Suprapubic skin (tissue), 4 donors: Measurements from ENCODE around the gene ZNF296. TPM values are rescaled to one million over a fixed set of nuclear protein-coding genes. Genes with fewer than 3 reads are reported as not detected.
A peak's percentile ranks its signal among the peaks of the same experiment; 100 is the strongest.
"Not testable (repeated sequence)": the region's sequence is repeated elsewhere in the genome, so short reads cannot be mapped to it uniquely, and the experiment has no call there.

Source experiments
- DNase-seq, 2 donors: peaks; one replicate each; pipeline ENCODE4 v3.0.0-alpha.2; 2019; ENCODE audit warnings: low spot score in 2 of 2
- H3K27ac ChIP-seq: fragments of 200-600 bp; sonication (generic); one replicate; pipeline ENCODE4 v1.5.1; 2019
- H3K27me3 ChIP-seq: fragments of 200-600 bp; sonication (generic); one replicate; pipeline ENCODE4 v1.5.1; 2019
- H3K36me3 ChIP-seq: fragments of 200-600 bp; sonication (generic); one replicate; pipeline ENCODE4 v1.5.1; 2019
- H3K4me1 ChIP-seq: fragments of 200-600 bp; sonication (generic); one replicate; pipeline ENCODE4 v1.5.1; 2019
- H3K4me3 ChIP-seq: fragments of 200-600 bp; sonication (generic); one replicate; pipeline ENCODE4 v1.5.1; 2019; ENCODE audit warnings: mild to moderate bottlenecking
- H3K9me3 ChIP-seq: fragments of 200-600 bp; sonication (generic); one replicate; pipeline ENCODE4 v1.5.1; 2019
- CTCF ChIP-seq, 2 donors: fragments of 200-600 bp in 1 of 2; fragments of 450-650 bp in 1 of 2; sonication (generic) in 1 of 2; IDR thresholded peaks; one replicate each; pipeline ENCODE4 v1.5.1; 2016 to 2019; ENCODE audit warnings: antibody characterized with exemption in 2 of 2, mild to moderate bottlenecking in 1 of 2, moderate library complexity in 1 of 2
- EP300 ChIP-seq: sonication (generic); formaldehyde crosslinking; IDR thresholded peaks from one replicate; pipeline ENCODE4 v1.6.1; 2017; ENCODE audit warnings: antibody characterized with exemption
- POLR2A ChIP-seq, 2 donors: fragments of 450-650 bp; IDR thresholded peaks; one replicate each; pipeline ENCODE4 v1.6.1; 2017; ENCODE audit warnings: antibody characterized with exemption in 2 of 2, mild to moderate bottlenecking in 2 of 2, moderate library complexity in 2 of 2
- POLR2AphosphoS5 ChIP-seq, 3 donors: sonication (generic); formaldehyde crosslinking; IDR thresholded peaks; one replicate each; pipeline ENCODE4 v1.6.1; 2017; ENCODE audit warnings: antibody characterized with exemption in 3 of 3
- WGBS: methylation state at CpG from one replicate; pipeline ENCODE4 v1.1.5; 2018; 5-methylcytosine and 5-hydroxymethylcytosine counted together
- total RNA-seq, 4 donors: library from RNA; depleted of rRNA; stranded (reverse); fragments of >200 nt; gene quantifications; one replicate each; pipeline ENCODE4 v1.1.0, GENCODE V29; 2016

The ZNF296 gene
- total RNA-seq, 4 donors from 2014 or later, result 4.3 to 5.8 (median 4.9) TPM

- H3K36me3 ChIP-seq, result no peaks in the 10 kb centered on the region
- peaks cover 68% of the 10 kb centered on the region for H3K4me1 ChIP-seq
- TF ChIP-seq EP300, result no peak
- no peak for TF ChIP-seq CTCF (IDR thresholded peaks at IDR 0.05)
- no peak for TF ChIP-seq POLR2A (IDR thresholded peaks at IDR 0.05)
- no peak for TF ChIP-seq POLR2AphosphoS5 (IDR thresholded peaks at IDR 0.05)
- no peaks in the 10 kb centered on the region for H3K9me3 ChIP-seq
- no peaks in the 10 kb centered on the region for H3K27me3 ChIP-seq
- WGBS, result 75% methylated on average over 11 of the region's 11 CpGs
- no peak overlapping the region for H3K27ac ChIP-seq
- DNase-seq, result no peak
- no peak overlapping the region for H3K4me3 ChIP-seq
Measured at GRCh38 chr19:45121827-45122345, 45.6 kb upstream of the ZNF296 start.

GRCh38 chr19:45119582-45119981 lies 43.3 kb upstream of the ZNF296 start:
- H3K4me1 ChIP-seq, result peaks cover 72% of the 10 kb centered on the region
- H3K4me3 ChIP-seq, result no peak overlapping the region
- DNase-seq, result no peak
- H3K27me3 ChIP-seq, result no peaks in the 10 kb centered on the region
- 61% methylated on average over 6 of the region's 6 CpGs for WGBS
- no peak overlapping the region for H3K27ac ChIP-seq
- TF ChIP-seq POLR2AphosphoS5 (IDR thresholded peaks at IDR 0.05), result no peak
- TF ChIP-seq CTCF (IDR thresholded peaks at IDR 0.05), result no peak
- TF ChIP-seq EP300, result no peak
- no peak for TF ChIP-seq POLR2A (IDR thresholded peaks at IDR 0.05)
- H3K9me3 ChIP-seq, result no peaks in the 10 kb centered on the region
- H3K36me3 ChIP-seq, result no peaks in the 10 kb centered on the region

GRCh38 chr19:45118591-45119355 lies 42.5 kb upstream of the ZNF296 start:
- H3K9me3 ChIP-seq, H3K27me3 ChIP-seq, H3K36me3 ChIP-seq, H3K4me3 ChIP-seq, DNase-seq: not testable (repeated sequence)
- Histone ChIP-seq H3K27ac (peak overlapping the region; percentile 52), H3K4me1 (peaks cover 64% of the 10 kb centered on the region)
- 47% methylated on average over 16 of the region's 18 CpGs for WGBS

GRCh38 chr19:45118106-45118505 lies 41.8 kb upstream of the ZNF296 start:
- Histone ChIP-seq H3K4me1 (peaks cover 64% of the 10 kb centered on the region), H3K9me3 (no peaks in the 10 kb centered on the region), H3K4me3 (no peak overlapping the region), H3K36me3 (no peaks in the 10 kb centered on the region), H3K27ac (peak overlapping the region; percentile 52), H3K27me3 (no peaks in the 10 kb centered on the region)
- TF ChIP-seq POLR2A (IDR thresholded peaks at IDR 0.05), result no peak
- DNase-seq, result no peak
- WGBS, result 80% methylated on average over 2 of the region's 5 CpGs

- H3K36me3 ChIP-seq, result no peaks in the 10 kb centered on the region
- no peaks in the 10 kb centered on the region for H3K9me3 ChIP-seq
- H3K27ac ChIP-seq, result peak overlapping the region; percentile 52
- no peak overlapping the region for H3K4me3 ChIP-seq
- WGBS, result 60% methylated on average over 7 of the region's 12 CpGs
- DNase-seq, result no peak
- TF ChIP-seq CTCF (IDR thresholded peaks at IDR 0.05) (no peak), EP300 (no peak), POLR2AphosphoS5 (IDR thresholded peaks at IDR 0.05) (no peak), POLR2A (IDR thresholded peaks at IDR 0.05) (no peak)
- H3K27me3 ChIP-seq, result no peaks in the 10 kb centered on the region
- peaks cover 60% of the 10 kb centered on the region for H3K4me1 ChIP-seq
Measured at GRCh38 chr19:45117671-45118070, 41.4 kb upstream of the ZNF296 start.

- Histone ChIP-seq H3K36me3 (no peaks in the 10 kb centered on the region), H3K27ac (peak overlapping the region; percentile 52), H3K9me3 (no peaks in the 10 kb centered on the region), H3K4me3 (no peak overlapping the region), H3K27me3 (no peaks in the 10 kb centered on the region), H3K4me1 (peaks cover 55% of the 10 kb centered on the region)
- WGBS, result 52% methylated on average over 10 of the region's 16 CpGs
- no peak for DNase-seq
- TF ChIP-seq CTCF (IDR thresholded peaks at IDR 0.05) (no peak), EP300 (no peak), POLR2A (IDR thresholded peaks at IDR 0.05) (no peak), POLR2AphosphoS5 (IDR thresholded peaks at IDR 0.05) (no peak)
Measured at GRCh38 chr19:45117167-45117594, 40.9 kb upstream of the ZNF296 start.
